MM.1S (cell line): Measurements from ENCODE around the gene ABCC3.

Source experiments
- DNase-seq: peaks from one replicate; pipeline ENCODE4 v3.0.0-alpha.2; 2015
- H2AFZ ChIP-seq: fragments of 300-600 bp; sonication (generic); 2 replicates; pipeline ENCODE4 v1.6.0; 2016; ENCODE audit warnings: antibody characterized with exemption, low read length
- H3F3A ChIP-seq: fragments of 300-600 bp; sonication (generic); 2 replicates; pipeline ENCODE4 v1.6.1; 2016; ENCODE audit warnings: mild to moderate bottlenecking, antibody characterized with exemption, low read length, moderate library complexity, mixed read lengths; ENCODE audit not compliant: insufficient read depth
- H3K27ac ChIP-seq: fragments of 300-600 bp; sonication (generic); 2 replicates; pipeline ENCODE4 v1.5.1; 2016; ENCODE audit warnings: mild to moderate bottlenecking, low read length
- H3K27me3 ChIP-seq: fragments of 300-600 bp; sonication (generic); replicated peaks from 2 replicates; pipeline ENCODE4 v1.6.0; 2016; ENCODE audit warnings: low read length; ENCODE audit not compliant: insufficient read depth
- H3K36me3 ChIP-seq: fragments of 300-600 bp; sonication (generic); replicated peaks from 2 replicates; pipeline ENCODE4 v1.6.1; 2016; ENCODE audit warnings: mild to moderate bottlenecking, low read length, mixed read lengths; ENCODE audit not compliant: insufficient read depth
- H3K4me1 ChIP-seq: fragments of 300-600 bp; sonication (generic); 2 replicates; pipeline ENCODE4 v1.6.1; 2016; ENCODE audit warnings: low read length, mixed read lengths
- H3K4me2 ChIP-seq: fragments of 300-600 bp; sonication (generic); 2 replicates; pipeline ENCODE4 v1.6.0; 2016; ENCODE audit warnings: low read depth, low read length
- H3K4me3 ChIP-seq: fragments of 300-600 bp; sonication (generic); 2 replicates; pipeline ENCODE4 v1.5.1; 2016; ENCODE audit warnings: low read length, mixed read lengths
- H3K79me2 ChIP-seq: fragments of 300-600 bp; sonication (generic); 2 replicates; pipeline ENCODE4 v1.6.1; 2016; ENCODE audit warnings: mixed run types, low read length, mixed read lengths
- H3K9ac ChIP-seq: fragments of 300-600 bp; sonication (generic); 2 replicates; pipeline ENCODE4 v1.6.1; 2016; ENCODE audit warnings: low read length, mixed read lengths
- H3K9me2 ChIP-seq: fragments of 300-600 bp; sonication (generic); replicated peaks from 2 replicates; pipeline ENCODE4 v1.6.1; 2016; ENCODE audit warnings: mild to moderate bottlenecking, low read length, mixed read lengths; ENCODE audit not compliant: insufficient read depth
- H3K9me3 ChIP-seq: fragments of 300-600 bp; sonication (generic); replicated peaks from 2 replicates; pipeline ENCODE4 v1.6.1; 2016; ENCODE audit warnings: mild to moderate bottlenecking, low read length, mixed read lengths; ENCODE audit not compliant: insufficient read depth
- H4K20me1 ChIP-seq: fragments of 300-600 bp; sonication (generic); 2 replicates; pipeline ENCODE4 v1.6.1; 2016; ENCODE audit warnings: mild to moderate bottlenecking, low read length, moderate library complexity, mixed read lengths; ENCODE audit not compliant: insufficient read depth
- EZH2 ChIP-seq: fragments of 300-600 bp; sonication (generic); optimal IDR thresholded peaks from 2 replicates; pipeline ENCODE3; 2017; ENCODE audit warnings: low read depth, mild to moderate bottlenecking, antibody characterized with exemption, low read length, mixed read lengths
- EZH2phosphoT487 ChIP-seq: fragments of 300-600 bp; sonication (generic); IDR thresholded peaks from 2 replicates; pipeline ENCODE4 v1.6.1; 2018; ENCODE audit warnings: antibody characterized with exemption, low read length
- TF ChIP-seq, protein P1 (sequence below): fragments of 300-600 bp; sonication (generic); IDR thresholded peaks from 2 replicates; pipeline ENCODE4 v1.5.1; 2016; ENCODE audit warnings: antibody characterized with exemption, low read length, mixed read lengths

ABCC3 gene

DNA sequence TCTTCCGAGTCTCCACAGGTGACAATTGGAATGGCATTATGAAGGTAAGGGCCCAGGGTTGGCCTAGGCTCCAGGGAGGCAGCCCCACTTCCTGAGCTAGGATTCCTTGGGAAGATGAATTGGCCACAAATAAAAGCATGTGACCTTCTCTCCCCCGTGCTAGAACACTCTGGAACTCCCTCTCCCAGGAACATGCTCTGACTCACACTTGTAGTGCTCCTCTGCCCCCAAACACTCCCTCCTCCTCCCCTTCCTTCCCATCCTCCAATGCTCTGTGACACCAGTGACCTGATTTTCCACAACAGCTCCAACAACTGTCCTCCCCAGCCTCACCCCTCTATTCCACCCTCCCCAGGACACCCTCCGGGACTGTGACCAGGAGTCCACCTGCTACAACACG, 16.4 kb upstream of the ABCC3 start:
- DNase-seq: no peak

DNA sequence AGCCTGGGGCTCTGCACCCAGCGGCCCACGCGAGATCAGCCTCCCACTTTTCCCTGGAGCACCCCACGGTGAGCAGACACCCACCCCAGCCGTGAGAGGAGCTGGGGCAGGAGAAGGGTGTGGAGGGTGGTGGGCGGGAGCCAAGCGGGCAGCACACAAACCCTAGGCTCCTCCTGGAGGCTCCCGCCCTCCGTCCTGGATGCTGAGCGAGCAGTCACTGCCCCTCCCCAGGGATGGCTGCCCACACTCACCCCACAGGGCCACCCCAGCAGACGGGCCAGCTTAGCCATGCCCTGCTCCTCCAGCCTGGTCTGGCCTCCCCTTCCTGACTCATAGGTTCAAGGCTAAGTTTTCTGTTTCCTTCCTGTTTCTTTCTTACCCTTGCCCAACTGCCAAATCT, 15.7 kb upstream of the ABCC3 start:
- Histone ChIP-seq H3K27ac (no peak overlapping the region), H3K4me1 (no peaks in the 10 kb centered on the region), H2AFZ (no peak overlapping the region), H3F3A (no peaks in the 10 kb centered on the region), H4K20me1 (no peaks in the 10 kb centered on the region), H3K79me2 (no peaks in the 10 kb centered on the region), H3K9me2 (no peaks in the 10 kb centered on the region), H3K27me3 (peaks cover 85% of the 10 kb centered on the region), H3K36me3 (no peaks in the 10 kb centered on the region), H3K4me2 (no peak overlapping the region), H3K9me3 (no peaks in the 10 kb centered on the region), H3K4me3 (no peak overlapping the region), H3K9ac (no peak overlapping the region)
- DNase-seq: no peak
- TF ChIP-seq EZH2 (no peak), EZH2phosphoT487 (no peak)
- TF ChIP-seq, protein P1, sequence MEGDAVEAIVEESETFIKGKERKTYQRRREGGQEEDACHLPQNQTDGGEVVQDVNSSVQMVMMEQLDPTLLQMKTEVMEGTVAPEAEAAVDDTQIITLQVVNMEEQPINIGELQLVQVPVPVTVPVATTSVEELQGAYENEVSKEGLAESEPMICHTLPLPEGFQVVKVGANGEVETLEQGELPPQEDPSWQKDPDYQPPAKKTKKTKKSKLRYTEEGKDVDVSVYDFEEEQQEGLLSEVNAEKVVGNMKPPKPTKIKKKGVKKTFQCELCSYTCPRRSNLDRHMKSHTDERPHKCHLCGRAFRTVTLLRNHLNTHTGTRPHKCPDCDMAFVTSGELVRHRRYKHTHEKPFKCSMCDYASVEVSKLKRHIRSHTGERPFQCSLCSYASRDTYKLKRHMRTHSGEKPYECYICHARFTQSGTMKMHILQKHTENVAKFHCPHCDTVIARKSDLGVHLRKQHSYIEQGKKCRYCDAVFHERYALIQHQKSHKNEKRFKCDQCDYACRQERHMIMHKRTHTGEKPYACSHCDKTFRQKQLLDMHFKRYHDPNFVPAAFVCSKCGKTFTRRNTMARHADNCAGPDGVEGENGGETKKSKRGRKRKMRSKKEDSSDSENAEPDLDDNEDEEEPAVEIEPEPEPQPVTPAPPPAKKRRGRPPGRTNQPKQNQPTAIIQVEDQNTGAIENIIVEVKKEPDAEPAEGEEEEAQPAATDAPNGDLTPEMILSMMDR: no peak

More for the DNA sequence above, 16.4 kb upstream of the ABCC3 start:
- Histone ChIP-seq H3K4me2 (no peak overlapping the region), H3K27ac (no peak overlapping the region), H3F3A (no peaks in the 10 kb centered on the region), H3K79me2 (no peaks in the 10 kb centered on the region), H2AFZ (no peak overlapping the region), H3K27me3 (peaks cover 89% of the 10 kb centered on the region), H3K9ac (no peak overlapping the region), H3K4me3 (no peak overlapping the region), H3K36me3 (no peaks in the 10 kb centered on the region), H3K9me3 (no peaks in the 10 kb centered on the region), H3K4me1 (no peaks in the 10 kb centered on the region), H3K9me2 (no peaks in the 10 kb centered on the region), H4K20me1 (no peaks in the 10 kb centered on the region)
- no peak for TF ChIP-seq EZH2phosphoT487
- TF ChIP-seq, protein P1: no peak
- no peak for TF ChIP-seq EZH2

DNA sequence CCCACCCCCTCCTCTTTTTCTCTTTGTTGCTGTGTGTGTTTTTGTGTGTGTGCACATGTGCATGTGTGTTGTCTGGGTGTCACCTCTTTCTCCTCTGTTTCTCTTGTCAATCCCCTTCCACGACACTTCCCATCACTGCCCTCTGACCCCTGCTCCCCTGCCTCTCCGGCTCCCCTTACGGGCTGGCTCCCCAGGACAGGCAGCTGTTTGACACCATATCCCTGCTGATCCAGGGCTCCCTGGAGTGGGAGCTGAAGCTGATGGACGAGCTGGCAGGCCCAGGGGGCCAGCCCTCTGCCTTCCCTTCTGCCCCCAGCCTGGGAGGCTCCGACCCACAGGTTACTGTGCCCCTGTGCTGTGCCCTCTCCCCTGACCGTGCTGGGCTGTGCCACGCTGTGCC, 15.2 kb upstream of the ABCC3 start:
- H3K79me2 ChIP-seq: no peaks in the 10 kb centered on the region
- H3K27ac ChIP-seq: no peak overlapping the region
- no peaks in the 10 kb centered on the region for H3K9me3 ChIP-seq
- H2AFZ ChIP-seq: no peak overlapping the region
- H3K36me3 ChIP-seq: no peaks in the 10 kb centered on the region
- no peaks in the 10 kb centered on the region for H3K4me1 ChIP-seq
- H3K27me3 ChIP-seq: peaks cover 80% of the 10 kb centered on the region
- no peak overlapping the region for H3K4me2 ChIP-seq
- TF ChIP-seq EZH2phosphoT487 (no peak), EZH2 (no peak)
- TF ChIP-seq, protein P1: no peak
- H3K9ac ChIP-seq: no peak overlapping the region
- H3K9me2 ChIP-seq: no peaks in the 10 kb centered on the region
- no peaks in the 10 kb centered on the region for H4K20me1 ChIP-seq
- H3F3A ChIP-seq: no peaks in the 10 kb centered on the region
- no peak overlapping the region for H3K4me3 ChIP-seq
- DNase-seq: no peak
